Astrocyte (in vitro differentiated cells and primary cell): ENCODE results near the gene NKAIN2.

Source experiments
- CTCF ChIP-seq: IDR thresholded peaks from 2 replicates; pipeline ENCODE4 v1.5.1; 2011; ENCODE audit warnings: low read depth, mild to moderate bottlenecking, inconsistent platforms, low read length, moderate library complexity; ENCODE audit not compliant: insufficient read depth
- EZH2 ChIP-seq: IDR thresholded peaks from 2 replicates; pipeline ENCODE4 v1.6.1; 2012; ENCODE audit warnings: mild to moderate bottlenecking, low read length, inconsistent platforms; ENCODE audit not compliant: insufficient read depth

GRCh38 chr6:124822721-124823120, 1019.1 kb downstream of the NKAIN2 start:
- no peak for TF ChIP-seq CTCF
- TF ChIP-seq EZH2 = no peak
